Nephron (organoid): ENCODE results near the gene RNF4.

Experiments used
- H3K27ac Mint-ChIP-seq, 3 experiments: 2 replicates each; pipeline ENCODE4 v1.8.0; 2020; ENCODE audit warnings: mixed read lengths in 3 of 3, mild to moderate bottlenecking in 2 of 3, moderate library complexity in 1 of 3
- H3K27me3 Mint-ChIP-seq: 2 replicates; pipeline ENCODE4 v1.8.0; 2021; ENCODE audit warnings: low read depth, mild to moderate bottlenecking, moderate library complexity, mixed read lengths
- H3K36me3 Mint-ChIP-seq: 2 replicates; pipeline ENCODE4 v1.8.0; 2020; ENCODE audit warnings: low read depth, mixed read lengths
- H3K4me1 Mint-ChIP-seq: 2 replicates; pipeline ENCODE4 v1.8.0; 2020; ENCODE audit warnings: mixed read lengths
- H3K4me3 Mint-ChIP-seq, 3 experiments: 2 replicates each; pipeline ENCODE4 v1.8.0; 2020; ENCODE audit warnings: mild to moderate bottlenecking in 3 of 3, mixed read lengths in 3 of 3, moderate library complexity in 2 of 3
- H3K9me3 Mint-ChIP-seq: 2 replicates; pipeline ENCODE4 v1.8.0; 2020; ENCODE audit warnings: mixed read lengths
- TF ChIP-seq, protein P1 (sequence below), 3 experiments: fragments of 200-600 bp; sonication (generic); IDR thresholded peaks; one replicate each; pipeline ENCODE4 v1.5.0; 2021; ENCODE audit warnings: antibody characterized with exemption in 3 of 3; ENCODE audit not compliant: unreplicated experiment in 3 of 3

RNF4 gene

GRCh38 chr4:2448589-2448988 lies 20.3 kb upstream of the RNF4 start:
- Mint-ChIP-seq H3K9me3 (no peaks in the 10 kb centered on the region), H3K36me3 (no peaks in the 10 kb centered on the region), H3K27ac (no peak overlapping the region), H3K4me3 (no peak overlapping the region), H3K4me1 (no peaks in the 10 kb centered on the region), H3K27me3 (peaks cover 10% of the 10 kb centered on the region)
- TF ChIP-seq, protein P1, sequence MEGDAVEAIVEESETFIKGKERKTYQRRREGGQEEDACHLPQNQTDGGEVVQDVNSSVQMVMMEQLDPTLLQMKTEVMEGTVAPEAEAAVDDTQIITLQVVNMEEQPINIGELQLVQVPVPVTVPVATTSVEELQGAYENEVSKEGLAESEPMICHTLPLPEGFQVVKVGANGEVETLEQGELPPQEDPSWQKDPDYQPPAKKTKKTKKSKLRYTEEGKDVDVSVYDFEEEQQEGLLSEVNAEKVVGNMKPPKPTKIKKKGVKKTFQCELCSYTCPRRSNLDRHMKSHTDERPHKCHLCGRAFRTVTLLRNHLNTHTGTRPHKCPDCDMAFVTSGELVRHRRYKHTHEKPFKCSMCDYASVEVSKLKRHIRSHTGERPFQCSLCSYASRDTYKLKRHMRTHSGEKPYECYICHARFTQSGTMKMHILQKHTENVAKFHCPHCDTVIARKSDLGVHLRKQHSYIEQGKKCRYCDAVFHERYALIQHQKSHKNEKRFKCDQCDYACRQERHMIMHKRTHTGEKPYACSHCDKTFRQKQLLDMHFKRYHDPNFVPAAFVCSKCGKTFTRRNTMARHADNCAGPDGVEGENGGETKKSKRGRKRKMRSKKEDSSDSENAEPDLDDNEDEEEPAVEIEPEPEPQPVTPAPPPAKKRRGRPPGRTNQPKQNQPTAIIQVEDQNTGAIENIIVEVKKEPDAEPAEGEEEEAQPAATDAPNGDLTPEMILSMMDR (IDR thresholded peaks at IDR 0.05; ENCODE audit: unreplicated experiment in 3 of 3) = no peak

- H3K9me3 Mint-ChIP-seq = no peaks in the 10 kb centered on the region
- H3K4me3 Mint-ChIP-seq = no peak overlapping the region
- no peaks in the 10 kb centered on the region for H3K36me3 Mint-ChIP-seq
- TF ChIP-seq, protein P1 (IDR thresholded peaks at IDR 0.05; ENCODE audit: unreplicated experiment in 3 of 3) = no peak
- no peak overlapping the region for H3K27ac Mint-ChIP-seq
- peaks cover 10% of the 10 kb centered on the region for H3K27me3 Mint-ChIP-seq
- H3K4me1 Mint-ChIP-seq = no peaks in the 10 kb centered on the region
These were observed 19.9 kb upstream of the RNF4 start for GRCh38 chr4:2449051-2449450.

DNA sequence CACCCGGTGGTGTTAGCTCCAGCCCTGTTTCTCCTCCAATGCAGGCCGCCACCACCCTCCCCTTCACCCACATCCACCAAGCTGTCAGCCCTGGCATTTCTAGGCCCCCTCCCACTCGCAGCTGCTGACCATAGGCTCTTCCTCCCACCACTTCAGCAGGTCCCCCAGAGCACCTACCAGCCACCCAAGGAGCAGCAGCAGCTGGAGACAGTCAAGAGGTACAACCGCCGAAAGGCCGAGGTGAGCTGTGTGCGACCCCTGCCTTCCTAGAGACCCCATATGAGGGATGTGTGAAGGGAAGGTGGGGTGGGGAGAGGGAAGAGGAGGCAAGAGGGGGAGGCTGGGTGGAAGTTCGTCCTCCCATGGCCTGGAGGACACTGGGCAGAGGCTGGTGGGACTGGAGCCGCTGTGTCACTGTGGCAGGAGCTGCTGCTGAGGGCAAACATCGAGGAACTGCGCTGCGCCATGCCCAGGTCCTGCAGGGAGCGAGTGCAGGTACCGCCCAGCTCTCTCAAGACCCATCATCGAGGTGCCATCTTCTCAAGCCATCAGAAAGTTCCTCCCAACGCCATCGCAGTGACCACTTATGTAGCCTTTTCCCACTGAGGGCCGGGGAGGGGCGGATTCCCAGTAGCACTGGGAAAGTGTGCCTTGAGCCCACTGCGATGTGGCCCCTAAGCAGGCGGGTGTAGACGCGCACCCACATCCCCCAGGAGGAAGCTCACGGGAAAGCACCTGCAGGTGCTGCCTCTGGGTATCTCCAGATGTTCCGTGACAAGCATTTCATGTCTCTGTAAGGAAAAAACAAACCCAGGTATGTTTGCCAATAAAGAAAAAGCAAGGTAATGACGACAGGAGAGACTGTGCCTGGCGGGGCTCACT lies 19.2 kb upstream of the RNF4 start:
- TF ChIP-seq, protein P1 (IDR thresholded peaks at IDR 0.05; ENCODE audit: unreplicated experiment in 3 of 3) = no peak
- peaks cover 10% of the 10 kb centered on the region for H3K27me3 Mint-ChIP-seq
- no peaks in the 10 kb centered on the region for H3K4me1 Mint-ChIP-seq
- H3K36me3 Mint-ChIP-seq = no peaks in the 10 kb centered on the region
- no peak overlapping the region for H3K27ac Mint-ChIP-seq
- no peak overlapping the region for H3K4me3 Mint-ChIP-seq
- H3K9me3 Mint-ChIP-seq = no peaks in the 10 kb centered on the region

DNA sequence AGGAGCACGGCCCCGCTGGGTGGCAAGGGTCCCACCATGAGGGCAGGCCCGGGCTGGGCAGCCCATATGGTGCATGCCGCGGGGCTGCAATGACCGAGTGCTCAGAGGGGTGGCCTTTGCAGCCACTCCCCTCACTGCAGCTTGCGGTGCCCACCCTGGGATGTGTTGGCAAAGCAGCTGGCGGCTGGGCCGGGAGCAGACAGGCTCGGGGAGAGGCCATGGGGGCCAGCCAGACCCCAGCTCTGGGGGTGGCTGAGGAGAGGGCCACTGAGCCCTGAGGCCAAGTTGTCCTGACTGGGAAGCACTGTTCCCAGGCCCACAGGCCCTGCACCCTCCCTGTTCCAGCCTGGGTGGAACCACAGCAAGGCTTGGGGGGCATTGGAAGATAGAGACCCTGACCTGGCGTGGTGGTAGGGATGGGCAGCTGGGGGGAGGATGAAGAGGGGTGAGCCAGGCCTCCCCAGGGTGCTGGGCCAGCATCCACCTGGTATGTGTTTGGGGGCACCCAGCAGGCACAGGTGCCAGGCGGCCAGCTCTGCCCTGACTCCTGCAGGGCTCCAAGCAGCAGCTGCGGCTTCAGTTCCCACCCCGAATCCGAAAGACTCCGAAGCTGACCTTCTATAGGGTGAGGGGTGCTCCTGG lies 18.4 kb upstream of the RNF4 start:
- no peak overlapping the region for H3K27ac Mint-ChIP-seq
- no peaks in the 10 kb centered on the region for H3K36me3 Mint-ChIP-seq
- TF ChIP-seq, protein P1 (IDR thresholded peaks at IDR 0.05; ENCODE audit: unreplicated experiment in 3 of 3) = no peak
- peaks cover 10% of the 10 kb centered on the region for H3K27me3 Mint-ChIP-seq
- H3K4me3 Mint-ChIP-seq = no peak overlapping the region
- no peaks in the 10 kb centered on the region for H3K9me3 Mint-ChIP-seq
- no peaks in the 10 kb centered on the region for H3K4me1 Mint-ChIP-seq

DNA sequence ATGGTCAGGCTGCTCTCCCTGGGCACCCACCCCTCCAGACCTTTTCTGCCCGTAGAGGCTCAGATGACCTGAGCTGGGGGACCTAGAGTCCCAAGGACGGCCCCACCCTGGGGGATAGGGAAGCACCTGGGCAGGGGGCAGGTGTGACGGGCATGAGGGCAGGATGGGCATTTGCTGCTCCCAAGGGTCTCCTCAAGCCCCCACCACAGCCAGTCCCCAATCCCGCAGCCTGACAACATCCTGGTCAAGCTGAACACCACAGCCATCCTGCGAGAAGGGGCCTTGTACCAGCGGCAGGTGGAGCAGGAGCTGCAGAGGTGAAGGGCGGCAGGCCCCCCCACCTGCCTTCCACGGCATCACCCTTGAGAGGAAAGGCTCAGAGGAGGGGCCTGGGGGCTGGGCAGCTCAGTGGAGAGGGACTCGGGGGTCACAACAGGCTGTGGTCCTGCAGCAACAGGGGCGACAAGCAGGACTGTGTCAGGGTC lies 17.8 kb upstream of the RNF4 start:
- no peak overlapping the region for H3K27ac Mint-ChIP-seq
- TF ChIP-seq, protein P1 (IDR thresholded peaks at IDR 0.05; ENCODE audit: unreplicated experiment in 3 of 3) = no peak
- no peaks in the 10 kb centered on the region for H3K4me1 Mint-ChIP-seq
- H3K9me3 Mint-ChIP-seq = no peaks in the 10 kb centered on the region
- no peaks in the 10 kb centered on the region for H3K36me3 Mint-ChIP-seq
- no peak overlapping the region for H3K4me3 Mint-ChIP-seq
- peaks cover 10% of the 10 kb centered on the region for H3K27me3 Mint-ChIP-seq
